Amygdala (tissue), 56 donors: ENCODE measurements around the gene CD34.

Experiments used
- DNase-seq, 56 donors: peaks; one replicate each; lab custom pipeline; 2025; lab: John Stamatoyannopoulos, UW

Gene CD34

GRCh38 chr1:207858281-207858680 is 52.6 kb downstream of the CD34 start:
- DNase-seq, result no peak

GRCh38 chr1:207857447-207857846 is 53.5 kb downstream of the CD34 start:
- no peak for DNase-seq

DNA sequence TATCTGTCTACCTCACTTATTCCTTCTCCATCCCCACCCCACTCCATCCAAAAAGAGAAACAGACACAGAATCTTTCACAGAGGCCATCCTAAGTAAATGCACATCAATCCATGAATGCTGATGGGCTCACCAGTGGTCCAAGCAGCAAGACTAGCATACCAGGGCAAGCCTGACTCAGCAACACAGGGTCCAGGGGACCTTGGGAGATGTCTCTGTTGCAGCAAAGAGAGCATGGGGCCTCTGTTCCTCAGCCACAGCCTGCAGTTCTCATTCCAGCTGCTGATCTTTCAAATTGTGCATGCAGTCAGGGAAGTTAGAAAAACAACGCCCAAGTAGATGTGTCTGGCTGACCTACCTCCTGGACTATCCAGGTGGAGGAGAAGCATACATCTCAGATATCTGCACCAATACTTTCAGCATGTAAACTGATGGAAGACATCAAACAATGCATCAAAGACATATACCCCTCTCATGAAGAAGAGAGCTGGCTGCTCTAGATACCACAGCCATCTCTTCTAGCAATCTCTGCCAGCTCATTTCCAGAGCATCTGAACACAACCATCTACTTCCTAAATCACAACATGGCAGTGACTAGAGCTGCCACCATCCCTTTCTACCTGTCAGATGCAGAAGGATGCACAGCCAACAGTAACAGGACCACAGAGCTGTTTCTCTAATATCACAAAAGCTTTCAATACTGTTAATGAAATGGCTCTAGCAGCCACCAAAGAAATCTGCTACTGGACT is 54.5 kb downstream of the CD34 start:
- no peak for DNase-seq

- DNase-seq, result no peak
These were observed 56.9 kb downstream of the CD34 start for GRCh38 chr1:207854001-207854400.

- DNase-seq, result no peak
These were observed 57.6 kb downstream of the CD34 start for GRCh38 chr1:207853372-207853757.

DNA sequence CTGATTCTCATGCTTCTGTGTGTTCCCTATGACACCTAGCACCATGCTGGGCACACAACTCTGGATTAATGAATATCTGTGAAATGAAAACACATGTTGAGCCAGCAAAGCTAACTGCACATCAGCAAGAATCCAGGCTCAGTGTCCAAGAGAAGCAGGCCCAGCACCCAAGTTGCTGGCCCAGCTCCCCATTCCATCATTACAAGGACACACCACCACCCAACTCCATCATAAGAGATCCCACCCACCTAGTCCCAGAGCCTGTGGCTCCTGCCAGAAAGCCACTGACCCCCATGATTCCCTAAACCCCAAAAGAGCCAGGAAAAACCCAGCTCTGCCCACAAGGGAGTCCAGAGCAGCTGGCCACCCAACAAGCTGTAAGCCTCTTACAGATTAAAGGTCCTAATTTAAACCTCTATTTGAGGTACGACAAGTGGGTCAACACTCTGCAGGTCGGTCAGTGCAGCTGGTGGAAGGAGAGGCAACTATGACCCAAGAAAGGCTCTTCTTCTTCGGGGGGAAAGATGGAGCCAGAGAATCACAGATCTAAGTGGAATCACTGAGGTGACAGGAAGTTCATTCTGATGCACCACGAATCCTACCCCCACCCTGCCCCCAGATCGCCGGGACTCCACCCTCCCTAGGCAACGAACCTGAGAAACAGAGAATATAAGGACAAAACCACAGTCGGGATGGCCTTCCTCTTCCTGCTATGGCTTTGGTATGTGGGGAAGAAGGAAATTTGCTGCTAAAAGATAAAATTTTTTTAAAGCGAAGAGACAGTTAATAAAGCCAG is 58.2 kb downstream of the CD34 start:
- no peak for DNase-seq

DNA sequence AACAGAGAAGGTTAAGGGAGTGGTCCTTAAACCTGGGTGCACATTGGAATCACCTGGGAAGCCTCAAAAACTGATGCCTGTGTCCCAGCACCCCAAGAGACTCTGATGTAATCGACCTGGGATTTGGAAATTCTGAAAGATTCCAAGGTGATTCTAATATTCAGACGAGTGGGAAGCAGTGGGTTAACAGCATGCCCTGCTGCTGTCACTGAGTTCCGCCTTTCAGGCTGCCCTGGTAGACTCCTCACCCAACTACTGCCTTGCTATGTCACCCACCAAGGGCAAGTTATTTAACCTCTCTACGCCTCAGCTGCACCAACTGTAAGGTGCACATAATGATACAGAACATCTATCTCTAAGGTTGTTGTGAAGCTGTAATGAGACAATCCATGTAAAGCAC is 59.2 kb downstream of the CD34 start:
- no peak for DNase-seq

GRCh38 chr1:207850621-207851407 is 60.1 kb downstream of the CD34 start:
- DNase-seq, result no peak

DNA sequence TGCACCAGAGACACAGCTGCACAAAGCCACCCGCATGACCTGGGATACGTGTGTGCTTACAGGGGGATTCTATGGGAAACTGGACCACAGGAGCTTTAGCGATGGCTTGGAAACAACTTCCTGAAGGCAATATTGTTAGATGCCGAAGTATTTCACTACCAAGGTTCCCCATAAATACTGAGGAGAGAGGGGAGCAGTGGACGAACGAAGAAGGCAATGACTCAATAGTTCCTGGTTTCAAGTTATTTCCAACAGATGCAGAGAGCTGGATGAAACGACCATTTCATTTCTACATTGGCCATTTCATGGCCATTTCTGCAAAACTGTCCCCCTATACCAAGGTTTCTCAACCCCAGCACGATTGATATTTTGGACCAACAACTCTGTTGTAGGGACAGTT is 61.3 kb downstream of the CD34 start:
- DNase-seq, result no peak

- DNase-seq, result no peak
These were observed 61.9 kb downstream of the CD34 start for GRCh38 chr1:207849016-207849415.

GRCh38 chr1:207848234-207848633 is 62.7 kb downstream of the CD34 start:
- DNase-seq, result no peak

- no peak for DNase-seq
These were observed 63.8 kb downstream of the CD34 start for GRCh38 chr1:207847116-207847515.

GRCh38 chr1:207845109-207845508 is 65.8 kb downstream of the CD34 start:
- peak in 20 of 56 donors; percentile 19 to 72 (median 39) for DNase-seq

- DNase-seq, result no peak
These were observed 66.6 kb downstream of the CD34 start for GRCh38 chr1:207844371-207844770.

- no peak for DNase-seq
These were observed 68.4 kb downstream of the CD34 start for GRCh38 chr1:207842506-207842905.

GRCh38 chr1:207841901-207842300 is 69.0 kb downstream of the CD34 start:
- no peak for DNase-seq

DNA sequence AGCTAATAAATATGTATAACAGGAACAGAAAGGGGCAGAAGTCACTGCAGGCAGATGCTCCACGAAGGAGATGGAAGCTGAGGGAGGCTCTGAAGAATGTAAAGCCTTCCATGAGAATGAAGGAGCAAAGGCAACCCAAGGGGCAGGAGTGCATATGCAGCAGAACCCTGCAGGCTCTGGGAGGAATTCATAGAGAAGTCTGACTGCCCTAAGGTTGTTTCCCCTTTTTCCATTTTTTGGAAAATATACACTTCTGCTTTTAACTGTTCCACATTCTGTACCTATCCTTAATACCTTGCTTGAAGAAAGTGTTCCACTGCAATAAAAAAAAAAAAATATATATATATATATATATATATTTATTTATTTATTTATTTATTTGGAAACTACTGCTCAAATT is 69.6 kb downstream of the CD34 start:
- DNase-seq, result no peak

DNA sequence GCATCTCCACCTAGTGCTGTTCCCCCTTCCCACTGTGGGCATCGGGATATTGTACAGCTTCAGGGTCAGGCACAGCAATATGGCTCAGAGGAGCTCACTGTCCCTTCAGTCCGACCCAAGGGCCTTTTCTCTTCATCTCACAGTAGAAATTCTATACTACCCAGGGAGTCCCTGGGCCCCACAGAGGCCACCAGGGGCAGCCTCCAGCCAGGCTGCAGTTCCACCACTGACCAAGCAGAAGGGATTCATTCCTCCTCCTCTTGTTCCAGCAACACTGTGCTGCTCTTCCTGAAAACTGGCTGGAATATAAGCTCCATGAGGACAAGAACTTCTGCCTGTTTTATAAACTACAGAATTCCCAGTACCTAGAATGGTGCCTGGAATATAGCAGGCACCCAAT is 70.5 kb downstream of the CD34 start:
- no peak for DNase-seq

GRCh38 chr1:207839083-207839413 is 71.9 kb downstream of the CD34 start:
- DNase-seq, result no peak

DNA sequence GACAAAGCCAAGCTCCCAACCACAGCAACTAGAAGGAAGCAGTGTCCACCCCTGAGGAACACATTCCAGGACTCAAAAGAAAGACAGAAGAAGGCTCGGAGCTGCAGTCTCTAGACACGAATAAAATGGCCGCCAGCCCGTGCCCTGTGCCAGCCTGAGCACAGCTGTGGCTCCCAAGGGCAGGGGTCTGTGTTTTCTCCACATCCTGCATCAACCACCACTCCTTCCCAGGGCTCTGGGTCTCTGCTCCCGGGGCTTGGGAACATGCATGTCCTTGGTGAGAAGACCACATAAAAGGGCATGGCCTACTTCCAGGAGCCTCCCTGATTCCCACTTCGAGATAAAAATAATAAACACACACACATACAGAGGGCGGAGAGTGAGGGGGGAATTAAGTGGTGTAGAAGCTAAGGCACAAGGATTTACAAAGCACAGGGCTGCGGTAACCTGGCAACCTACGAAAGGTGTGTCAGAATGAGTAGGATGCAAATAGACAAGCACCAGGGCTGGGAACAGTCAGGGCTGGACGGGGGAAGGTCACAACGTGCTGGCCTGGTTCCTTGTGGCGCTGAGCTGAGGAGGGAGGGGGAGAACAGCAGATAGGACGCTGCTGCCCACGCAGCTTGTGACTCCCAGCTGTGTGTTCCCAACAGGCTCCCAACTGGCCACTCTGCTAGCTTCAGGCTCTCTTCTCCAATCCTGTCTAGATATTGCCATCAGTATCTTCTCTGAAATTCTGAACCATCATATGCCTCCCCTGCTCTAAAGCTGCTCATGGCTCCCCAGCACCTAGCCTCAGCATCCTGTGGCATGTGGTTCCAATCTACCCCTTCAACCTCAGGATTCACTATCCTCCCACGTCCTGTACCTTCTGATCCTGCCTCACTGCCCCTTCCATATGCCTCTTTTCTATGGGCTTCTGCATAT is 72.5 kb downstream of the CD34 start:
- DNase-seq, result peak in 26 of 56 donors; percentile 15 to 70 (median 40)
